Globus pallidus (tissue), 1 donor: ENCODE data around the gene ASB2.

Source experiments
- DNase-seq: peaks from one replicate; pipeline ENCODE4 v3.0.0-alpha.2; 2015; ENCODE audit warnings: low spot score

Gene ASB2

GRCh38 chr14:93946541-93947090 is 29.8 kb downstream of the ASB2 start:
- no peak for DNase-seq

DNA sequence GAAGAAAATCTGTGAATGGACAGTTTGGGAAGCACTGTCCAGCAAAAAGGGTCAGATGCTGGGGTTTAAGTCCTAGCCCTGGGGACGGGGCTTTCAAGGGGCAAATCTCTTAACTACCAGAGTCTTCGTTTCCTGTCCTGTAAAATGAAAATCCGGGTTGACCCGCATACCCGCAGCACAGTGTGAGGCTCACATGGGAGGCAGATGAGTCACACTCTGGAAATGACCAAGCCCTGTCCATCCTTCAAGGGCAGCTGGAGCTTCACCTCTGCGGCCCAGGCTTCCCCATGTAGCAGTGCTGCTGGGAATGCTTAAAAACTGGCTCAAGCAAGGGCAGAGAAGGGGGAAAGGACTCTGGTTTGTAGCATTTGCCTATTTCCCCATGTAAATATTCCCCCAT is 30.3 kb downstream of the ASB2 start:
- no peak for DNase-seq

DNA sequence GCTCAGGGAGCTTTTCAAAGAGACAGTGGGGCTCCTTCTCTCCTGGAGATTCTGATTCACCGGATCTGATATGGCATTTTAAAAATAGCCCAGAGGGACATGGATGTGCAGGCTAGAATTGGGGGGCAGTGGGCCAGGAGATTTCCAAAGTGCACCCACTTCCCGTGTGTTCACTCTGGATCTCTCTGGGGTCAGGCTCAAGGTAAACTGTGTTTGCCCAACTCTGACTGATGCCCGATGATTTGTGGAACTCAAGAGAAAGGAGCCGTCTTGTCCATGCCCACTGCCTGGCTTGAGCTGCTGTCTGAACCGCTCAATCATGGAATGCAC is 31.3 kb downstream of the ASB2 start:
- no peak for DNase-seq

GRCh38 chr14:93944348-93945069 is 31.9 kb downstream of the ASB2 start:
- no peak for DNase-seq

DNA sequence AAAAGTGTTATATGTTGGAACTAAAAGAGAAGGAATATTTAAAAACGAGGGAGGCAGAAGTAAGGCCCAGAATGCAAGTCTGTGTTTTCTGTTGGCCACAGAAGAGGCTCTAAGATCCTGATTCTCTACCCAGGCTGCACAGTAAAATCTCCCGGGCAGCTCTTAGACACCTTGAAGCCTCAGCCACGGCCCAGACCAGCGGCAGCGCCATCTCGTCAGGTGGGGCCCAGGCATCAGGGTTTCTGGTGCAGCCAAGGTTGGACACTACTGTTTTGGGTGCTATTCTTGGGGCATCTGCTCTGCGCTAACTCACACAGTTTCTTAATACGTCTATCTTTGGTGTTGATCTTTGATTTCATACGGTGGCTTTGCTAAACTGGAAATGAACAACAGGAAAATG is 32.4 kb downstream of the ASB2 start:
- no peak for DNase-seq

DNA sequence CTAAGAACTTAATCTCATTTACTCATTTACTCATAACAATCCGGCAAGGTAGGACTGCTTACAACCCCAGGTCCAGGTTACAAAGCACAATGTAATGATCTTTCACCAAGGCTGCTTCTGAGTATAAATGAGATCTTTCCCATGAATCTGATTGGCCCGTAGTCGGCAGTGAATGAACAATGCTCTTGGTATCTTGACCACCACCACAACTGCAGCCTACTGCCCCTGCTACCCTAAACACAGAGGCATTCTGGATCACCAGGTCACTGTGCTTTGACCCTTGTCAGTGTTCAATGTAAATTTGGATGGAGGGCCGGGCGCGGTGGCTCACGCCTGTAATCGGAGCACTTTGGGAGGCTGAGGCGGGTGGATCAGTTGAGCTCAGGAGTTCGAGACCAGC is 33.3 kb downstream of the ASB2 start:
- DNase-seq = no peak

DNA sequence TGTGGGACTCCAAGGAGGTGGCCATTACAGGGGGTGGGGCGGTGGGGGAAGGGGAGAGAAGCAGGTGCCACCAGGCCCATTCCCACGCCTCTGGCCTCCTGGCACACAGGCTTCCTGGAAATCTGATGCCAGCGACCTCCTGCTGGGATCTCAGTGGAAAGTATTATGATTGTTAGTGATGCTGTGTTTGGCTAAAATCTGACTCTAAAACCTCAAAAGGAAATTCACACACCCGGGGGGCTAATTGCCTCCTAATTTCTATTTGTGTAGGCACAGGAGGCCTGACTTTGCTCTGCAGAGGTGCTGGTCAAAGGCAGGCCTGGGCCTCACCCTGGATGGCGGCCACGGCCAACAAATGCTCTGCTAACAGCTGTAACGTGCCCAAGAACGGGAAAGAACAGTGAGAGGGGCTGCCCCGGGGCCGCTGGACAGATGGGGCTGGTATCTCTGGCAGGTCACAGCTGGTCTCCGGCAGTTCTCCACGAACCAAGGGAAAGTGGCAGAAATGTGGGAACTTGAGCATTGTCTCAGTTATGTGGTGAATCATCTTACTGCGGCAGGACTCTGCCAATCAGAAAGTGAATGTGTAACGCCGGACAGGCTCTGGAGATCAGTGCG is 35.0 kb downstream of the ASB2 start:
- DNase-seq = no peak

- DNase-seq = no peak
These were observed 35.9 kb downstream of the ASB2 start for GRCh38 chr14:93940437-93940836.

DNA sequence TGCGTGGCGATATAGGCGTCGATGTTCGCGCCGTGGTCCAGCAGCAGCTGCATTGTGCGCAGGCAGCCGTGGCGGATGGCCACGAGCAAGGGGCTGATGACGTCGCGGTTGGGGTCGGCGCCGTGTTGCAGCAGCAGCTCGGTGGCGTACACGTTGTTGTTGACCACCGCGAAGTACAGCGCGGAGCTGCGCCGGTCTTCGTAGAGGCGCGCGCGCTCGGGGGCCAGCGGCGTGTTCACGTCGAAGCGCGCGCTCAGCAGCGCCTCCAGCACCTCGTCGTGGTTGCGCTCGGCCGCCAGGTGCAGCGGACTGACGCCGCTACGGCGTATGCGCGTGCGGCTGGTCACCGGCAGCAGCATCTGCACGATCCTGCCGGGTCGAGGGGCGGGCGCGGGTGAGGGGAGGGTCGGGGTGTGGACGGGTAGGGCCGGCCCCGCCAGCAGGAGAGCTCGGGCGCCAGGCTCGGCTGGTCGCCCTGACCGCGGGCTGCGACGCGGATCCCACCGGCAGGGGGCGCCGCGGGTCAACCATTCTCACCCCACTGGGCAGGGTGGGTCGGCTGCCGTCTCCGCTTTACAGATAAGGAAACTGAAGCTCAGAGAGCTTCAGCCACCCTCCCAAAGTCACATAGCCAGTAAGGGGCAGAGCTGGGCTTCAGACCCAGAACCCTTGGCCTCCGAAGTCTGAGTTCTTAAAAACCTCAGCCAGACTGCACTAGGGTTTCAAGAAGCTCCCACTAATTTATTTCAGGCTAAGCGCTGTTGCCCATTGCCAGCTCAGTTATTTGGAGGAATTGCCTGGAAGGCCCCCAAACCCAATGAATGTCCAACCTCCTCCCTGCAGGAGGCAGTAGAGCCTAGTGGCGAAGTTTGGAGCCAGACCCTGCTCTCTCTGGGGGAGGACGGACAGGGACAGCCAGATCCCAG is 36.8 kb downstream of the ASB2 start:
- peak; percentile 38 for DNase-seq

DNA sequence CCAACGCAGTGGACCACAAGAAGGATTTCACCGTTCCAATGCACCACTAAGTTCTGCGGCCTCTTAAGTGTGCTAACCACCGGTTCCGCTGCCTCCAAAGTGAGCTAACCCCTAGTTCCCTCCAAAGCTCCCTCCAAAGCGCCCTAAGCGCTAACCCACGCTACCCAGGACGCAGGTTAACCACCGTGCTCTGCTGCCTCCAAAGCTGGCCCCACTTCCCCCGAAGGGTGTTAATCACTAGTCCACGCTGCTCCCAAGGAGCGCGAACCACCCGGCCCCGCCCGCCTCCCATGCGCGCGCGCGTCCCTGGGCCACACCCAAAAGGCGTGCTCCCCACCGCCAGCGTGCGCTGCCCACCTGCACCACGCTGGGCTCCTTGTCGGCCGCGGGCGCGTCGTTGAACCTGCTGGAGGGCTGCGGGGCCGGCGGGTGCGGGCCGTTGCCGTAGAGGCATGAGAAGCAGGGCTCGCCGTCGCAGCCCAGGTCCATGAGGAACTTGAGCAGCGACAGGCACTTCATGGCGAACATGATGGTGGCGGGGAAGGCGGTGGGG is 37.5 kb downstream of the ASB2 start:
- DNase-seq = no peak

GRCh38 chr14:93937519-93937918 is 38.9 kb downstream of the ASB2 start:
- DNase-seq = no peak

DNA sequence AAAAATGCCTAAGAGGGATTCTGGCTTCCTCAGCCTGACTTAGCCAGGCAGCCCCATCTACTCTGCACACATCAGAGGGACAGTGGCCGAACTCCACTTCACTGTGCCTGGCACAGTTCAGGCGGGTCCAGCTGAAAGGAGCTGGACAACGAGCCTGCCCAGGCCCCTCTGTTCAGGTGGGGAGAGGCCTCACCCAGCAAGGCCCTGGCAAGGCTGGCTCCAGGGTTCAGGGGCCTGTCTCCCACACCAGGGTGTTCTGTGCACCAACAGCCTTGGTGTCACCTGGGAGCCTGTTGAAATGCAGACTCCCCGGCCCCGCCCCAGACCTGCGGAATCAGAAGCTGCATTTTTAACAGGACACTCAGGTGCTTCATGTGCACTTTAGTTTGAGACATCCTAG is 39.4 kb downstream of the ASB2 start:
- no peak for DNase-seq

DNA sequence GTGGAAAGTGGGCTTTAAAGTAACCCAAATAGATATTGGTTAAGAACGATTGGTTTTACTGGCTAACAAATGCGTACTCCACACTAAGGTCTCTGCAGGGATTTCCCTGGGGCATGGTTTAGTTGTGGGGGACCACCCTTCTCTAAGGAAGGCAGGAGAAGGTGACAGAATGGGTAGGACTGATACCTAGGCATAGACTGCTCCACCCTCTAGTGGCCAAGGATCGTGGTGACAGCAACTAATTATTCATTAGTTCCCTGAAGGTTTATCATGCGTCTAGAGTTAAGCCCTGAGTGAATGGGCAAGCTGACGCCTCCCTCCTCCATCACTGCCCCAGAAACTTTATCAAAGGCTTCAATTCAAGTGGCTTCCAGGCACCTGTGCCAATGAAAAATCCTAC is 40.1 kb downstream of the ASB2 start:
- no peak for DNase-seq

GRCh38 chr14:93935213-93935612 is 41.2 kb downstream of the ASB2 start:
- no peak for DNase-seq

DNA sequence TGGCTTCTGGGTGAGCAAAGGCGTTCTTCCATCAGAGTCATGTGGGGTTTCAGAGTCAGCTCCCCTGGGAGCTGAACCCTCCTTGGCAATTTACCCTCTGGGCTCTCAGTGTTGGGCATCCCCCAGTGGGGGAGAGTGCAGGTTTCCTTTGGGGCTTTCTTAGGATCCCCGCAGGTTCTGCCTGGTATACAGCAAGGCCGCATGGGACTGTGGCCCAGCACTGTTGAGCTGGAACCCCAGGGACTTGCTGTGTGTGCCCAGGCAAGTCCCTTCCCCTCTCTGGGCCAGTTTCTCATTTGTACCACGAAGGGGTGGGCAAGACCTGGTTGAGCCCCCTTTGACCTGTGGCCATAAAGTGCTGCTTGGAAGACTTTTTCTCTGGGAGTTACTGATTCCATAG is 43.7 kb downstream of the ASB2 start:
- DNase-seq = no peak

- no peak for DNase-seq
These were observed 45.4 kb downstream of the ASB2 start for GRCh38 chr14:93930989-93931307.

DNA sequence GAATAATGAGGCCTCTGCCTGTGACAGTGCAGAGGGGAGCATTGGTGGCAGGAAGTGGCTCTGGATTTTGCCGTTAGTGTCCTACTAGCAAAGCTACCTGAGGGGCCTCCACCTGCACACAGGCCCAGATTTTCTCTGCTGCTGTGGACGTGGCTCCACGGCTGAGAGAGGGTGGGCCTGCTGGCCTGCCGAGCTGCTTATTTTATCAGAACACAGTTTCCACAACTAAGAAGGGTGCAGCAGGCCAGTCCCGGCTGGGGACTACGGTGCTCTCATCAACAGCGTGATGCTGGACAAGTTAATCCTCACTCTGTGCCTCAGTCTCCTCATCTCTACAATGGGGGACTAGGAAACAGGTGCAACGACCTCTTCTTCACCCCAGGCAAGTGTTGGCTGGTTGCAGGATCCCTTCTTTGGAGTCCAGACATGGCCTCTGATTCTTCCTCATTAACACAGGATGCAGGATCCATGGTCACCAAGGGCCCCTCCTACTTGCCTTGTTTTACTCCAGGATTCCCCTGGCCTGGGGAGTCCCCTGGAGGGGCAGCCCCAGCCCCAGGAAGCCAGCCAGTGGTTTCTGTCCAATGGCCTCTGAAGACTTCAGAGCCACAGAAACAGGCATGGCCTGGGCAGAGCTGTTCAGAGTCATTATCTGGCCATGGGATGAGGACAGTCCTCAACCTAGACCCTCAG is 45.9 kb downstream of the ASB2 start:
- no peak for DNase-seq

DNA sequence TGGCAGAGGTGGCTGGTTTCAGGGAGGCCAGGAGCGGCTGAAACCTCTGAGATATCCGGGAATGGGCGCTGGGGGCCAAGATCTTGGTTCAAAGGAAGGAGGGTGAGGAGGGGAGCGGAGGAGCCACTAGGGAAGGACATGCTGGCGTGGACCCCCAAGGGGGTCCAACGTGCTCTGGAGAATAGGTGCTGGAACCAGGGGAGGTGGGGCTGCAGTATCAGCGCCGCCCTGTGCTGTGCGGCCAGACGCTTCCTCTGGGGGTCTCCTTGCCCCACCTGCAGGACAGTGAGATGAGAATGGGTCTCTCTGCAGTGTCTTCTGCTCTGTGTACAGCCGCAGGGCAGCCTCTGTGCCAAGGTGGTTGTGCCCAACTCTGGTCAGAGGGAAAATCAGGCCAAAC is 46.7 kb downstream of the ASB2 start:
- no peak for DNase-seq

DNA sequence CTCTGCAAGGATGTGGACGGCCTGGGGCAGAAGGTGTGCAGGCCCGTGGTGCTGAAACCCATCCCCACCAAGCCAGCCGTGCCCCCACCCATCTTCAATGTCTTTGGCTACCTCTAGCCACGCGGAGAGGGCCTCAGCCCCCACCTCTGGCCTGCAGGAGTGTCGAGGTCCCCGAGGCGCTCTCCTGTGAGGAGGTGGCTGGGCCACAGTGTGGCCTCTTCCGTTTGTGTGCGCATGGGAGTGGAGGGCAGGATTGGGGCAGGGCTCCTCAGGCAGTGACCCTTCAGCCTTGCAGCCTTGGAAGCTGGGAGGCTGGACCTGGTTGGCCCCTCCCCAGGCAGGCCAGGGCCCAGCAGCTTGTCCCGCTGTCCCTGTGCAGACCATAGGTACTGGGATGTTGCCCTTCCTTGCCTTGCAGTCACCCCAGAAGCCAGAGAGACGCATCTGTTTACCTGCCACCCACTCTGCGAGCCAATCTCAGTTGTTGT is 47.3 kb downstream of the ASB2 start:
- no peak for DNase-seq

GRCh38 chr14:93928184-93929047 is 48.0 kb downstream of the ASB2 start:
- no peak for DNase-seq

DNA sequence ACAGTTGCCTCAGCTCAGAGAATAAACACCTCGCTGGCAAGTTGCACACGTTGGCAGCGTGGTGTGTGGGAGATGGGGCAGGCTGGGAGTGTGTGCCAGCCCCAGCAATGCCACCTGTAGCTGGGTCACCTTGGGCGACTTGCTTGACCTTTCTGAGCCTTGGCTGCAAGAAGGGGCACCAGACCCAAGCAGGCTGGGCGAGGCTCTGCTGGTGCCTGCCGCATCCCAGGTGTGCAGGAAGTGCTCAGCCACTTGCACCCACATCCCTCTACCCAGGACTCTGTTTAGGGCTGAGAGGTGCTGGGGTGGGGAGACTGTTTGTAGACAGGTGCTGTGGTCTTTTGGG is 48.6 kb downstream of the ASB2 start:
- no peak for DNase-seq
